GM18858 (cell line): ENCODE data around the gene PELO.

Experiments
- ATAC-seq: cut with Tn5 transposase; IDR thresholded peaks from one replicate; pipeline ENCODE4 v1.9.1; 2021; ENCODE audit not compliant: unreplicated experiment

The PELO gene

DNA sequence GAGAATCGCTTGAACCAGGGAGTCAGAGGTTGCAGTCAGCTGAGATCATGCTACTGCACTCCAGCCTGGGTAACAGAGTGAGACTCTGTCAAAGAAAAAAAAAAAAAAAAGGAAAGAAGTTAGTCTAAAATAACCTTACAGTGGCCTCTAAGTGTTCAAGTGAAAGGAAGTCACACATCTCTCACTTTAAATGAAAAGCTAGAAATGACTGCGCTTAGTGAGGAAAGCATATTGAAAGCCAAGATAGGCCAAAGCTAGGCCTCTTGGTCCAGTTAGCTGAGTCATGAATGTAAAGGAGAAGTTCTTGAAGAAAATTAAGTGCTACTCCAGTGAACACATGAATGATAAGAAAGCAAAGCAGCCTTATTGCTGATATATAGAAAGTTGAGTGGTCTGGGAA lies 38.1 kb downstream of the PELO start:
- ATAC-seq = peak; percentile 99

GRCh38 chr5:52827815-52828214 lies 40.1 kb downstream of the PELO start:
- ATAC-seq = no peak

DNA sequence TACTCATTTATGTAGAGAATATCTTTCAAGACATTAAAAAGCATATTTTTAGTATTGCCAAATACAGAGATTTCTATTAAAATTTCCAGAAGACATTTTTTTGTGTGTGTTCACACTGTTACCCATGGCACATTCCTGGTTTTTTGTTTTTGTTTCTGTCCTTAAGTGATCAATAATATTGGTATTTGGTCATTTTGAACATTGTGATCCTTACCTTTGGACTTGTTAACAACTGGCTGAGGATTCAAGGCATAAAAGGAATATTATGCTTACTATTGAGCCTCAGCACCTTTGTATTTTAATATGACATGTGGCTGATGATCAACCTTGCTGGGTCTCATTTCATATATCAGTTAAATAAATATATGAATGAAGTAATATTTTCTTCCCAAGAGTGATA lies 41.9 kb downstream of the PELO start:
- no peak for ATAC-seq

- no peak for ATAC-seq
These were observed 42.9 kb downstream of the PELO start for GRCh38 chr5:52830650-52831049.

- no peak for ATAC-seq
These were observed 44.2 kb downstream of the PELO start for GRCh38 chr5:52831786-52832511.

DNA sequence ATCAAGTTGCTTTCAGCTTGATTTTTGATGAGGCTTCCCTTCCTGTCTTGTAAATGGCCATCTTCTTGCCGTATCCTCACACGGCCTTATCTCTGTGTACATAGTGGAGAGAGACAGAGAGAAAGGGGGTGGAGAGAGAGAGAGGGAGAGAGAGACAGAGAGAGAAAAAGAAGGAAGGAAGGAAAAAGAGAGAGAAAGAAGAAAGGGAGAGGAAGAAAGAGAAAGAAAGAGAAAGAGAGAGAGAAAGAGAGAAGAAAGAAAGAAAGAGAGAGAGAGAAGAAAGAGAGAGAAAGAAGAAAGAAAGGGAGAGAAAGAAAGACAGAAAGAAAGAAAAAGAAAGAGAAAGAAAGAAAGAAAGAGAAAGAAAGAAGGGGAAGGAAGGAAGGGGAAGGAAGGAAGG lies 46.6 kb downstream of the PELO start:
- ATAC-seq = no peak

DNA sequence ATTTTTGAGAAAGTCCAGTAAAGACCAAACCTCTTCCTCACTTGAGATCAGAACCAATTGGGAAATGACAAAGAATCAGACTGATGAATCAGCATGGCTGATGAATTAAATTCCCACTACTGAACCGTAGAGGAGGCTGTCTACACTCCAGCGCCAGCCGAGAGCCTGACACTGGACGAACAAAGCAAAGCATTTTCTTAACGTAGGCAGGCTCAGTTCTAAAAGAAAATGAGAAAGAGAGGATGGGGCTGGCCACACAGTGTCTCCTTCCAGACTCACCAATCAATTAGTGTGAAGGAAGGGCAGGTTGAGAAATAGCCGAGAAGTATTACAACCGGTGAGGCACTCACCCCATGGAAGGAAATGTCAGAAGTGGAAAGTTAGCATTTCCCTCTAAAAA lies 49.4 kb downstream of the PELO start:
- ATAC-seq = no peak
